Stimulated activated CD8-positive, alpha-beta memory T cell treated with anti-CD3 and anti-CD28 coated beads, Interleukin-7, amount 100 ng/mL, for 48 hours (primary cell): Measurements from ENCODE around the gene CDH12.
"Not testable (repeated sequence)": the region's sequence is repeated elsewhere in the genome, so short reads cannot be mapped to it uniquely, and the experiment has no call there.

Source experiments
- DNase-seq, 2 donors: peaks; one replicate each; pipeline ENCODE4 v3.0.0-alpha.2; 2020; ENCODE audit warnings: low read depth in 1 of 2; ENCODE audit errors: extremely low read depth in 1 of 2

Gene CDH12

DNA sequence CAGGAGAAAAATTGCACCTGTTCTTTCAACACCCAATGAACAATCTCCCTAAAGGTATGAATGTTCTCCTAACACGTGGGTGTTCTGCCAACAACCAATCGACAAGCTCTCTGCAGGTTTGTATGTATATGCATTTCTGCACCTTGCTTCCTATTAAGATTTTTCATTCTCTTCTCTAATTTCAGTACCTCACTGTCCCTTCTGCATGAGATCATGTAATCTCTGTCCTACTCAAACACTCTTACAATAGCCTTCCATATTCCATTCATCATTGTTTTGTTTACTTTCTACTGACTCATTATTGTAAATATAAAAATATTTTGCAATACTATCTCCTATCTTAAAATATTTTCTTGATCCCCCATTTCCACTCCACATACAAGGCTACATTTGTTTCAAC is 382.0 kb downstream of the CDH12 start:
- no peak for DNase-seq

DNA sequence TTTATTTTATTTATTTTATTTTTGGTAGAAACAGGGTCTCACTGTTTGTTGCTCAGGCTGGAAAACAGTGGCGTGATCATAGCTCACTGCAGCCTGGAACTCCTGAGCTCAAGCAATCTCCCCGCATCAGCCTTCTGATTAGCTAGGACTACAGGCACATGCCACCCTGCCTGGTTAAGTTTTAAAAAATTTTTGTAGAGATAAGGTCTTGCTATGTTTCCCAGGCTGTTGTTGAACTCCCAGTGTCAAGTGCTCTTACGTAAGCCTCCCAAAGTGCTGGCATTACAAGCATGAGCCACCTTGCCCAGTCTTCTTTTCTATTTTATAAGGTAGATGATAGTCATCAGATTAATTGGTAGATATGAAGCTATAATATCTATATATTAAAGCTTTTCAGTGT is 382.7 kb downstream of the CDH12 start:
- DNase-seq, result no peak

DNA sequence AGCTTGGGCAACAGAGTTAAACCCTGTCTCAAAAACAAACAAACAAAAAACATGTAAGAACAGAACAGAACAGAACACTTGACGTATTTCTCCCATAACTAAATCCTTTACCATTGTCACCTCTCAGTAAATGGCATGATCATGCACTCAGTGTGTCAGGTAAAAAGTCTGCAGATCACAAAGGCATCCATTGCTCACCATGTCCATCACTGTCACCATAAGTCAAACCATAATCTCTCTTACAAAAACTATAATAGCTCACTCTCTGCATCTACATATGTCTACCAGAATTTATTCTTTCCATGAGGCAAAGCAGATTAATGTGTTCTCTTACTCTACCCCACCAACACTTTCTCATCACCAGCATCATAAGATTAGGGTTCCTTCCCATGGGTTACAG is 387.5 kb downstream of the CDH12 start:
- no peak for DNase-seq

DNA sequence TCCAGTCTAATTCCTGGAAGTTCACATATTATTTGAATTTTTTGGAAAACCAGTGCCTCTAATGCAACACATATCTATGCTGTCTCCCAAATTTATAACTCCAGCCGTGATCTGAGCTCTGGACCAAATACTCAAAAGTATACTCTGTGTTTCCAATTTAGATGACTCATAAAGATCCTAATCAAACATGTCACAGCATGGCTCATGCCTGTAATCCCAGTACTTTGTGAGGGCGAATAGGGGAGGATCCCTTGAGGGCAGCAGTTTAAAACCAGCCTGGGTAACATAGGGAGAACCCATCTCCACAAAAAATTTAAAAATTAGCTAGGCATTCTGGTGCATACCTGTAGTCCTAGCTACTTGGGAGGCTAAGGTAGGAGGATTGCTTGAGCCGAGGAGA is 388.0 kb downstream of the CDH12 start:
- no peak for DNase-seq

DNA sequence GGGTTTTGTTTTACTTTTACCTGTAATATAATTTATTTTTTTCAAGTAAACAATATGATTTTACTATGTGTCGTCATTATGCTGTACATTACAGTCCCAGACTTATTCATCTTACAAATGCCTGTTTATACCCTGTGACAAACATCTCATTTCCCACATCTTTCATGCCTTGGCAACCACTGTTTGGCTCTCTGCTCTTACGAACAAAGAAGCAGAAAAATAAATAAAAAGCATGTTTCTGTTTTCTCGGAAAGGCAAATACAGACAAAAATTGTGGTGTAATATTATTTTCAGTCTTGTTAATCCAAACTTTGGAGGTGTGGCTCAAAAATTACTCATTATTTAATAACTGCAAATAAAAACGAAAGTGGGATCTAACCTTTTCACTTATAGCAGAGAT is 393.0 kb downstream of the CDH12 start:
- DNase-seq, result no peak

DNA sequence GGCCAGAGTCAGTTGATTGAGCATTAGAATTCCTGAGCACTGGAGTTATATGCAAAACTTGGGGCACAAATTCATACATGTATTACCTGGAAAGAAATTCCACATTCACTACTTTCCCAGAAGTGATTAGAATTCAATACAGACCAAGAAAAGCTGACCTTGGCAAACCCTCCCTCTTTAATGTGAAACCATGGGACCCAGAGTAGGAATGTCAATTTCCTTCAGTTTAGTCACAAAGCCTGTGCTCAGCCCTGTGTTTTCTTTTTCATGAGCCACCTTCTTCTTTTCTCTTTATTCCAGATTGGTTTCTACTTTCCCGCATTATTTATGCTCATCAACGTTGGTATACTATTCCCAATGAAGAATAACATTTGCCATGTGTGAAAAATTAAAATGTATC is 420.2 kb downstream of the CDH12 start:
- DNase-seq, result no peak

DNA sequence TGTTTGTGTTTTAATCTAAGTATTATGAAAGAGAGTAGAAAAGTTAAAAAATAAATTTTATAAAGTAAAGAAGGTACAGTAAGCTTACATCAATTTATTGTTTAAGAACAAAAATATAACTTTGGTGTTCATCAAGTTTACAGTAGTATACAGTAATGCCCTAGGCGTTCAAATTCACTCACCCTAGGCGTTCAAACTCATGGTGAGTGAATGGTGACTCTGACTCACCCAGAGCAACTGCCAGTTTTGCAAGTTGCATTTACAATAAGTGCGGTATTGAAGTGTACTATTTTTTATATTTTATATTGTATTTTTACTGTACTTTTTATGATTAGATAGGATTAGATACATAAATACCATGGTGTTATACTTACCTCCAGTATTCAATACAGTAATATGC is 421.3 kb downstream of the CDH12 start:
- no peak for DNase-seq

DNA sequence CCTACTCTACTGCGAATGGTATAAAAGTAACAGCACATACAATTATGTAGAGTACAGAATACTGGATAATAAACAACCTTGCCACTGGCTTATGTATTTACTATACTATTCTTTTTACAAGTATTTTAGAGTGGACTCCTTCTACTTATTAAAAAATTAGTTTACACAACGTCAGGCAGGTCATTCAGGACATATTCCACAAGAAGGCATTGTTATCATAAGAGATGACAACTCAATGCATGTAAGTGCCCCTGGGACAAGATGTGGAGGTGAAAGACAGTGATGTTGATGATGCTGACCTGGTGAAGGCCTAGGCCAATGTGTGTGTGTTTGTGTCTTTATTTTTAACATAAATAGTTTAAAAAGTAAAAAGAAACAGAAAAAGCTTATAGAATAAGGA is 421.7 kb downstream of the CDH12 start:
- no peak for DNase-seq

DNA sequence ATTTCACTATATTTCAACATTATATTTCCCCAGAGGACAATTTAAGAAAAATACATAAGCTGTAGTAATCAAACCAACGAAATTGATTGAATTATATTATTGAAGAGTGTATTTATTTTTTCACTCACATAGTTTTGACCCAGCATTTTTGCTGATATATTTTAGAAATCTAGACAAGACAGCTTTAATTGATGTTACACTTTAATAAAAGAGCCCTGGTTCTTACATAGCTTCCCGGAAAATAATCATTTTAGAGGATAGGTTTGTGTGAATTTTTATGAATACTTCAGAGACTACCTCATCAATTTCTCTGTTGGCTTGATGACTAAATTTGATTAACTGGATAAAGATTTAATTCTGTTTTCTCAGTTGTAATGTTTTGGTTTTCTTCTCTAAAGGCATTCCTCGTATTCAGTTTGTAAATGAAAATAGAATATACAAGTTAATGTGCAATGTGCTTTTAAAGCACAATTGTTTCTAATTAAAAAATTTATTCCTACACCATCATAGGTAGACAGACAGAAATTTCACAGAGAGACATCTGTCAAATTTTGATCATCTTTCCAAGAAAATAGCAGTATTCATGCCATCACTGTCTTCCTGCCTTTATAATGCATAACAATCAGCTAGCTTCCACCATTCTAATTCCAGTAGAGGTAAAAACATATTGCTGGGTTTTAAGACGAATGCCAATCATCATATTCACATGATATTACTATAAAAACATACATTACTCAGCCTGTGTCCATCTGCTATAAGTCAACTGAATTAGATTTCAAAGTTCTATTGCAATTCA is 441.4 kb downstream of the CDH12 start:
- no peak for DNase-seq

DNA sequence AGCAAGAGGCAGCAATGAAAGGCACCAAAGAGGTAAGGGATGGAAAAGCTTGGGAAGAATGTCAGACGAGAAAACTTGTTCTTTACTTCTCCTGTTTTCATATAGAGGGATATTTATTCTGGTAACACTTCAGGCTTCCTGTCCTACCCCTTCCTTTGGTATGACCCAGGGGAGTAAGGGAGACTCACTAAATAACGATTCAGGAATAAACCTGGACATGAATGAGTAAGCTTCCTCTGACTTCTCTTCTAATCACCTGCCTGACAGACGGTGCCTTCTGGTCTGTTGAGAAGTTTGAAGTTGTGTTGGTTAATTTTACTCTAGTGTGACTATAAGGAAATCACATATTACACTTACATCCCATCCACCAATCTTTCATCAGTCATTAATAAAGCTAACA is 461.2 kb downstream of the CDH12 start:
- DNase-seq, result no peak

DNA sequence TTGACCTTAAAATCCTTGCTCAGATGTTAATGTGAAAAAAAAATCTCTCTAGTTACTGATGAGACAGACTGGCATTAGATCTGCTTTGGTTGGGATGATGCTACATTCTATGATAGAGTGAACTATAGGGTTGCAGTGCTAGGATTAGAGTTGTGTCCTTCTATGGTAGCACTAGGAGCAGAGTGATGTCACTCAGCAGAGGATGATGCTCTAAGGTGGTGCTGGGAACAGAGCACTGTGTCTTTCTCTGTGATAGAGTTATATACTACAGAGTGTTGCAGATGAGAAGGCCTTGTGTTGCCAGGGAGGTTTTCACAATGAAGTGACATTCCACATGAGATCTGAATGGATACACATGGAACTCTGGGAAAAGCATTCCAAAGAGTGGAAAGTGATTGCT is 462.3 kb downstream of the CDH12 start:
- no peak for DNase-seq

DNA sequence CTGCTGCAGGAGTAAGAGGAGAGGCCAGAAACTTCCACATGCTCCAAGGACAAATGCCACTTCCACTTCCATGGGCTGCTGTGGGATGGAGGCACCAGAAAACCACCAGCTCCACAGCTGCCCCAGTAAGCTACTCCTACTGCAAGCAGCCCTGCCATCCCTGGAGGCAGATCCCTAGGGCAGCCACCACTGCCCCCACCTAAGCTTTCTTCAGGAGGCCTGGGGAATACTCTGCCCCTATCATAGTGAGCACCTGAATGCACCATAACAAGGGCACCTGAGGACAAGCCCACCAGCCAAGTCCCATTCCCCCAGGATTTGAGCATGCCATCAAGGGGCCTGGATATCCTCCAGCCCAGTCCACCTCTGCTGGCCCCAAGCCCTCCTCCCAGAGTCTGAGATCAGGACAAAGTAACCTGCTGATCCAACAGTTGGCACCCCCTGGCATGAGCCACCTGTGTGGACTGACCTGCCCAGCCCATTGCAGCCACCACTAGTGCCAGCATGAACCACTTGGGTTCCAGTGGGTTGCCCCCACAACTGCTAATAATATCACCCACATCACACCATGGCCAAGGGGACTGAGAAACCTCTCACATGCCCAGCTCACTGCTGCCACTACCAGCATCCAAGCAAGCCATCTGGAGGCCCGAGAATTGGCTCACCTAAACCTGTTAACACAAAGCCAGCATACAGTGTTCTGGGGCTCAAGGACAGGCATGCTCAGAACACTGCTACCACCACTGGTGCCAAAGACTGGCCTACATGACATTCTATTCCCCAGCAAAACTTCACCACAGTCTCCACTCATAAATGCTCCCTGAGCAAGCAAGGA is 480.1 kb downstream of the CDH12 start:
- no peak for DNase-seq

DNA sequence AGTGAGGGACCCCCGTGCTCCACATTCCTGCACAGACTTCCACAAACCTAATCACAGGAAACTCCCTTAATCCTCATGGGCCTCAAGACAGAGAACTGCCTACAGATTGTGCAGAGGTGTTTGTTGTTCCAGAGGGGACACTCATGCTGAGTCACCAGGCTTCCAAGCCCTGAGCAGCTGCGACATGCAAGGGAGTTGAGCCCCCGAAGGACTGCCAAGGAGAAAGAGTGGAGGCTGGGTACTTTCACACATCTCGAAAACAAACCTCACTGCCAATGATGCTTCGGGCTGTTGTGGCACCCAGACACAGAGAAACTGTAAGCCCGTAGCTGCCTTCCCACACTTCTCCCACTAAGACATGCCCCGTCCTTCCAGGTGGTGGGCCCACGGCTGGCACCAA is 480.8 kb downstream of the CDH12 start:
- no peak for DNase-seq

DNA sequence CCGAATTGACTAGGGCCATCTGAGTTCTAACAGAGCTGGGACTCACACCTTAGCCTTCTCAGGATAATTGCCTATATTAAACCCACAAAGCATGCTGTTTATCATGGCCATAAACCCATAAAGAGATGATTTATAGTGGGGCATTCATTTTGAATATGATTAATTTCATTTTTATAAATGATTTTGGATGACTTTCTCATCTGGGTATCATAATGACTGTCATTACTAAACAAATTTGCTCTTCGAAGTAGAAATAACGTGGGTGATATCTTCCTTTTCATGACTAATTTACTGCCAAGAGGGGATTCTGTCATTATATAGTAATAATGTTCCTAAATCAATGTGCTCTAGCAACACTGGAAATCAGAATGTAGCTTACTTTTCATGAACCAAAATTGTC is 498.2 kb downstream of the CDH12 start:
- no peak for DNase-seq

DNA sequence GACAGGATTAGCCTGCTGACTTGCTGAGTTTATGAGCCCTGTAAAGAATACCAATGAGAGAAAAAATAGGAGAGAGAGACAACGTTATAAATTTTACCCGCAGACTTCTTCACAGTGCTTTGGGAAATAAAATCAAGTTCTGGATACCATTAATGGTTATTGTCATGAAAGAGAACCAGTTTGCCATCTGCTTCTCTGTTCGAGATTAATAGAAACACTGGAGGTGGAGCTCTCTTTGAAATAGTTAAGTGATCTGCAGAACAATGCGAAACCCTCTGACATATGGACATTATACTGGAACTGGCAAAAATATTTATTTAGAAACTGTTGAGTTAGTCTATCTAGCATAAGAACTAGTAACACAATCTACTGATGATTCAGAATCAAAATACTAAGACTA is 500.7 kb downstream of the CDH12 start:
- no peak for DNase-seq

DNA sequence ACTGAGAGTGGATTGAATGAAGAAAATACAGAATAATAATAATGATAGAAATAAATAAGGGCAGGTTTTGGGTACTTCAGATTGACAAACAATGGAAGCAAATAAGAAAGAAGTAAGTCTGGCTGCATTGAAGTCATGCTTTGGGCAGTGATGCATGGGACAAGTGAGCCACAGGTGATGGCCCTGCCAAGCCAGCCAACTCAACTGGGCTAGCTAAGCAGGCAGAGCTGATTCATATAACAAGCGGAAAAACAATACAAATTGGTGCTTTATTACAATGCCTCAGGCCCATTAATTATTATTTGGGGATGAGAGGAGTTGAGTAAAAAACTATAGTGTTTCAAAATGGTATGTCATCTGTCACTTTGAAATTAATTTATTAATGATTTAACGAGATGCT is 502.0 kb downstream of the CDH12 start:
- DNase-seq, result no peak

DNA sequence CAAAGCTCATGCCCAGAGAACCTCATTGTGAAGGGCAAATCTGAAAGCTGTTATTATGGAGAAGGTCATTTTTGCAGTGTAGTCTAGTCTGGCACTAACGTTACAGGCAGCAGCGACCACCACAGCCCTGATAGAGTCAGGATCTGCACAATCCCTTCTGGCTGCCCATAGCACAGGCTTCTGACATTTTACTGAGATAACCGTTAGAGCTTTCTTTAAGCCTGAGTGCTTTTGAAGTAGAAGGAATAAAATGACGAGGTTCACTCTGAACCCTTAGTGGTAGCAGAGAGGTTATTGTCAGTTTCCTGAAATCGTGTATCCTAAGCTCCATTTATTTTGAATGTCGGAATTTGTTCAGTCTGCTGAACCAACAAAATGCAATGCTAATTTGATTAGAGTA is 505.1 kb downstream of the CDH12 start:
- DNase-seq, result no peak

DNA sequence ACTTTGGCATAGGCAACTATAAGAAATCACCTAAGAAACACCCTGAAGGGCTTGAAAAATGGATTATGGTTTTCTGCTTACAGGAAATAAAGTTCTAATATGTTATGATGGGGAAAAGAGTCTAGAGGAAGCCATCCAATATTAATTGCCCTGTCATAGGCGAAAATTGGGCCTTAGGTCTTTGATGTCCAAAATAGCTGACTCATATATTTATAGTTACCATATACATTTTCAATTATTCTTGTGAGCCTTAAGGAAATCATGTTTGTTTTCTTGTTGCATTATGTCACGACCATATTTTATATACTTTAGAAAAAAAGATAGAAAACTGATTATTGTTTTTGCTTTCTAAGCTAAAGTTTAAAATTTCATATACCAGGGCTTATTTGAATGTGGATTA is 509.1 kb downstream of the CDH12 start:
- no peak for DNase-seq

DNA sequence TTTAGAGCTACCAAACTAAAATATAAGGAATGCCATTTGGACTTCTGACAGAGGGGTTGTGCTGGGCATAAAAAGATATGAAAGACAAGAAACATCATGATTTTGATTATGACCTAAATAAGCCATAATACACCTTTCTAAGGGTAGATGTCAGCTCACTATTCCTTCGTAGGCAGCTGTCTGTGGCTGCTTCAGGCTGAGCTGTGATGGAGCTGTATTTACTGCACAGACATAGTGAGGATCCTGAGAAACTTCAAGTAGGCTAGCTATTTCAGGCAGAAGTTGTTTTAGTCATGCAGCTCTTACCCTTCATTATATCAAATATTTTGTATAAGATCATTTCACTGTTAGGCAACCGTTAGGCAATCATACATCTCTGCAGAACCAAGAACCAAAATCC is 511.7 kb downstream of the CDH12 start:
- no peak for DNase-seq

DNA sequence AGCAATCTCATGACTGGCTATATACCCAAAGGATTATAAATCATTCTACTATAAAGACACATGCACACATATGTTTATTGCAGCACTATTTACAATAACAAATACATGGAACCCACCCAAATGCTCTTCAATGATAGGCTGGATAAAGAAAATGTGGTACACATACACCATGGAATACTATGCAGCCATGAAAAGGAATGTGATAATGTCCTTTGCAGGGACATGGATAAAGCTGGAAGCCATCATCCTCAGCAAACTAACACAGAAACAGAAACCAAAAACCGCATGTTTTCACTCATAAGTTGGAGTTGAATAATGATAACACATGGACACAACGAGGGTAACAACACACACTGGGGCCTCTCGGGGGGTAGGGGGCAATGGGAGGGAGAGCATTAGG is 520.2 kb downstream of the CDH12 start:
- DNase-seq, result not testable (repeated sequence)

DNA sequence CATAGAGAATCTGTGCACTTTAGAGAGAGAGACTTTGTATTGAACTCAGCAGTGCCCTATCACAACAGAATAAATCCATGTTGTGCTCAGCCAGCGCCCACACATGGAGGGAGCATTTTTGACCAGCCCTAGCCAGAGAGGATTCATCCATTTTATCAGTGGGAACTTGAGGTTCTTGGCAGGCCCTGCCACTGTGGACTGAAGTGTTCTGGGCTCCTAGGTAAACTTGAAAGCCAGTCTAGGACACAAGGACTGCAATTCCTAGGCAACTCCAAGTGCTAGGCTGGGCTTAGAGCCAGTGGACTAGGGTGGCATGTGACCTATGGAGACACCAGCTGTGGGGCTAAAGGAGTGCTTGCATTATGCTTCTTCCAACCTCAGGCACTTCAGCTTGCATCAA is 523.5 kb downstream of the CDH12 start:
- DNase-seq, result no peak

DNA sequence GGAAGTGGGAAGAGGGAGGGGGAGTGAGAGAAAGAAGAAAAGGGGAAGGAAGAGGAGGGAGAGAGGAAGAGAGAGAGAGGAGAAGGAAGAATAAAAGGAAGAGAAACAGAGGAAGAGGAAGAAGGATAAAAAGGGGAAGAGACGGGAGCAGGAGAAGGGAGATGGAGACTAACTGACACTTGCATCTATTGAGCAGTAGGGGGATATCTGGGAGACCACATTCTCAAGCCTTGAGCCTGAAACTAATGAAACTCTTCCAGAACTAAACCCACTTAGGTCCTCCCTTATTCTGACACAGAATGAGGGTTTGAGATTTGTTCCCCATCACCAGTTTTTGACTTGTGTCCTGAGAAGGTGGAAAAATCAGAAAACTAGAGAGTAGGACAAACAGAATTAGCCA is 533.3 kb downstream of the CDH12 start:
- no peak for DNase-seq
